Kidney epithelial cell (primary cell): ENCODE results near the gene BTLA. TPM values are rescaled to one million over a fixed set of nuclear protein-coding genes. Genes with fewer than 3 reads are reported as not detected.
"Not testable (repeated sequence)": the region's sequence is repeated elsewhere in the genome, so short reads cannot be mapped to it uniquely, and the experiment has no call there.

ENCODE experiments used
- DNase-seq: peaks from one replicate; pipeline ENCODE4 v3.0.0-alpha.2; 2010; ENCODE audit warnings: low read depth
- H3K27me3 ChIP-seq: 2 replicates; pipeline ENCODE4 v1.6.0; 2011; ENCODE audit warnings: low read length; ENCODE audit not compliant: control insufficient read depth, insufficient read depth
- H3K36me3 ChIP-seq: 2 replicates; pipeline ENCODE4 v1.5.1; 2011; ENCODE audit warnings: low read length; ENCODE audit not compliant: control insufficient read depth, insufficient read depth
- H3K4me3 ChIP-seq: 2 replicates; pipeline ENCODE4 v1.5.1; 2011; ENCODE audit warnings: low read depth, mild to moderate bottlenecking, control low read depth, low read length
- CTCF ChIP-seq: IDR thresholded peaks from 2 replicates; pipeline ENCODE4 v1.5.1; 2011; ENCODE audit warnings: mild to moderate bottlenecking, moderate library complexity, low read length, control low read depth, inconsistent platforms; ENCODE audit not compliant: insufficient read depth, poor library complexity, severe bottlenecking
- total RNA-seq: library from RNA; depleted of rRNA; stranded (reverse); fragments of >200 nt; gene quantifications from 2 replicates; pipeline ENCODE4 v1.2.3, GENCODE V29; 2015

Gene BTLA
- total RNA-seq, 1 donor from 2014 or later: not detected

- no peak for TF ChIP-seq CTCF
- no peaks in the 10 kb centered on the region for H3K36me3 ChIP-seq
- H3K4me3 ChIP-seq: no peak overlapping the region
- no peaks in the 10 kb centered on the region for H3K27me3 ChIP-seq
- DNase-seq: no peak
These were observed 35.0 kb downstream of the BTLA start for GRCh38 chr3:112464264-112464663.

GRCh38 chr3:112463250-112463649, 36.0 kb downstream of the BTLA start:
- H3K27me3 ChIP-seq: no peaks in the 10 kb centered on the region
- TF ChIP-seq CTCF: no peak
- H3K36me3 ChIP-seq: no peaks in the 10 kb centered on the region
- DNase-seq: no peak
- no peak overlapping the region for H3K4me3 ChIP-seq

- DNase-seq, H3K36me3 ChIP-seq, H3K4me3 ChIP-seq, H3K27me3 ChIP-seq: not testable (repeated sequence)
These were observed 37.5 kb downstream of the BTLA start for GRCh38 chr3:112461787-112462186.

GRCh38 chr3:112460519-112461195, 38.6 kb downstream of the BTLA start:
- DNase-seq: no peak
- no peaks in the 10 kb centered on the region for H3K36me3 ChIP-seq
- no peak for TF ChIP-seq CTCF

GRCh38 chr3:112459750-112460149, 39.5 kb downstream of the BTLA start:
- TF ChIP-seq CTCF: no peak
- Histone ChIP-seq H3K36me3 (no peaks in the 10 kb centered on the region), H3K4me3 (no peak overlapping the region), H3K27me3 (no peaks in the 10 kb centered on the region)
- no peak for DNase-seq

More at GRCh38 chr3:112460519-112461195, 38.6 kb downstream of the BTLA start:
- no peaks in the 10 kb centered on the region for H3K27me3 ChIP-seq
- H3K4me3 ChIP-seq: no peak overlapping the region

- no peak for DNase-seq
- TF ChIP-seq CTCF: no peak
- Histone ChIP-seq H3K4me3 (no peak overlapping the region), H3K27me3 (no peaks in the 10 kb centered on the region), H3K36me3 (no peaks in the 10 kb centered on the region)
These were observed 43.1 kb downstream of the BTLA start for GRCh38 chr3:112456147-112456546.
